HepG2 (cell line): ENCODE results near the gene RAB34. TPM values are rescaled to one million over a fixed set of nuclear protein-coding genes. Genes with fewer than 3 reads are reported as not detected.
A peak's percentile ranks its signal among the peaks of the same experiment; 100 is the strongest.

Source experiments
- ARNT ChIP-seq: fragments of 450-650 bp; IDR thresholded peaks from 2 replicates; pipeline ENCODE4 v1.6.1; 2017
- E2F5 ChIP-seq: sonication (generic); formaldehyde crosslinking; conservative IDR thresholded peaks from 2 replicates; pipeline ENCODE4 v1.4.0; 2020; ENCODE audit warnings: missing genetic modification reagents
- ERF ChIP-seq: IDR thresholded peaks from 2 replicates; pipeline ENCODE4 v1.6.1; 2018; ENCODE audit warnings: missing biosample characterization, missing genetic modification reagents
- ETS1 ChIP-seq: sonication (generic); formaldehyde crosslinking; IDR thresholded peaks from 2 replicates; pipeline ENCODE4 v1.4.0; 2020; ENCODE audit warnings: missing genetic modification reagents
- FOXM1 ChIP-seq: sonication (generic); formaldehyde crosslinking; IDR thresholded peaks from 2 replicates; pipeline ENCODE4 v1.5.0; 2020; ENCODE audit warnings: missing genetic modification reagents
- GLI4 ChIP-seq: sonication (generic); formaldehyde crosslinking; IDR thresholded peaks from 2 replicates; pipeline ENCODE4 v1.5.1; 2020; ENCODE audit warnings: missing genetic modification reagents, mild to moderate bottlenecking, moderate library complexity, borderline replicate concordance
- HNF4G ChIP-seq, 2 experiments: sonication (generic) in 1 of 2; formaldehyde crosslinking in 1 of 2; IDR thresholded peaks; 2 replicates each; pipeline versions ENCODE4 v1.4.0 to v1.6.1; 2011 to 2020; ENCODE audit warnings: borderline replicate concordance in 2 of 2, low read depth in 2 of 2, mild to moderate bottlenecking in 2 of 2, low read length in 1 of 2, missing genetic modification reagents in 1 of 2, moderate library complexity in 1 of 2
- NCOR1 ChIP-seq: fragments of 200-600 bp; sonication (generic); IDR thresholded peaks from 2 replicates; pipeline ENCODE4 v1.7.0; 2017; ENCODE audit warnings: antibody characterized with exemption, low read length, borderline replicate concordance
- PHB2 ChIP-seq: fragments of 450-650 bp; IDR thresholded peaks from 2 replicates; pipeline ENCODE4 v1.6.1; 2018; ENCODE audit not compliant: partially characterized antibody
- SALL1 ChIP-seq: sonication (generic); formaldehyde crosslinking; IDR thresholded peaks from 2 replicates; pipeline ENCODE4 v1.8.0; 2022; ENCODE audit warnings: mild to moderate bottlenecking, missing genetic modification reagents
- SATB2 ChIP-seq: sonication (generic); formaldehyde crosslinking; IDR thresholded peaks from 2 replicates; pipeline ENCODE4 v1.5.0; 2020; ENCODE audit warnings: missing genetic modification reagents
- TGIF2 ChIP-seq: IDR thresholded peaks from 2 replicates; pipeline ENCODE4 v1.6.1; 2016; ENCODE audit warnings: control low read depth, missing compliant biosample characterization
- ZFP62 ChIP-seq: sonication (generic); formaldehyde crosslinking; IDR thresholded peaks from 2 replicates; pipeline ENCODE4 v1.4.0; 2020; ENCODE audit warnings: missing genetic modification reagents
- ZIK1 ChIP-seq: sonication (generic); formaldehyde crosslinking; IDR thresholded peaks from 2 replicates; pipeline ENCODE4 v1.5.0; 2020; ENCODE audit warnings: mild to moderate bottlenecking, low read depth, missing genetic modification reagents, borderline replicate concordance
- ZNF543 ChIP-seq: sonication (generic); formaldehyde crosslinking; IDR thresholded peaks from 2 replicates; pipeline ENCODE4 v1.4.0; 2020; ENCODE audit warnings: mild to moderate bottlenecking, missing genetic modification reagents
- ZNF576 ChIP-seq: sonication (generic); formaldehyde crosslinking; IDR thresholded peaks from 2 replicates; pipeline ENCODE4 v1.4.0; 2020; ENCODE audit warnings: mild to moderate bottlenecking, missing genetic modification reagents
- ZNF775 ChIP-seq: sonication (generic); formaldehyde crosslinking; IDR thresholded peaks from 2 replicates; pipeline ENCODE4 v1.4.0; 2020; ENCODE audit warnings: missing genetic modification reagents, mild to moderate bottlenecking, moderate library complexity, borderline replicate concordance
- polyA plus RNA-seq, 8 experiments: library from polyadenylated mRNA; depleted of rRNA in 3 of 8; stranded (reverse) in 7 of 8; unstranded in 1 of 8; fragments of >200 nt; fragmentation: Illumina TruSeq in 4 of 8; extraction: Trizol in 4 of 8; gene quantifications; 2 replicates each; pipeline versions ENCODE4 v1.2.1 to v1.2.3, GENCODE V29; 2011 to 2016; ENCODE audit warnings: low read depth in 4 of 8, missing spikeins in 1 of 8, mixed read lengths in 1 of 8; ENCODE audit not compliant: insufficient read depth in 1 of 8
- total RNA-seq, 5 experiments: library from RNA; depleted of rRNA; stranded (reverse); fragments of >200 nt; fragmentation: Illumina TruSeq; extraction: Trizol; gene quantifications; 2 replicates each; pipeline ENCODE4 v1.2.3, GENCODE V29; 2016; ENCODE audit warnings: low read depth in 1 of 5
- TF ChIP-seq, protein P1 (sequence below): sonication (generic); formaldehyde crosslinking; conservative IDR thresholded peaks from 2 replicates; pipeline ENCODE4 v1.4.0; 2020; ENCODE audit warnings: mild to moderate bottlenecking, missing genetic modification reagents, moderate library complexity
- TF ChIP-seq, protein P2 (sequence below), 2 experiments: sonication (generic) in 1 of 2; formaldehyde crosslinking in 1 of 2; IDR thresholded peaks; 2 replicates each; pipeline versions ENCODE4 v1.4.0 to v1.6.1; 2018 to 2020; ENCODE audit warnings: missing genetic modification reagents in 2 of 2, borderline replicate concordance in 1 of 2, low read depth in 1 of 2, mild to moderate bottlenecking in 1 of 2, missing biosample characterization in 1 of 2

RAB34 gene
- total and polyA plus RNA-seq, 2 of the 13 experiments (the other 11 are each of a cell fraction or from before 2014, with no cell fraction given): 0.49 TPM; not detected in 1

GRCh38 chr17:28744972-28745785, 27.5 kb upstream of the RAB34 start (continued):
- TF ChIP-seq ERF: 0 out of 2 replicates have a peak, but pooled peaks have one; percentile 18
- TF ChIP-seq PHB2: no peak
- no peak for TF ChIP-seq FOXM1
- TF ChIP-seq, protein P1, sequence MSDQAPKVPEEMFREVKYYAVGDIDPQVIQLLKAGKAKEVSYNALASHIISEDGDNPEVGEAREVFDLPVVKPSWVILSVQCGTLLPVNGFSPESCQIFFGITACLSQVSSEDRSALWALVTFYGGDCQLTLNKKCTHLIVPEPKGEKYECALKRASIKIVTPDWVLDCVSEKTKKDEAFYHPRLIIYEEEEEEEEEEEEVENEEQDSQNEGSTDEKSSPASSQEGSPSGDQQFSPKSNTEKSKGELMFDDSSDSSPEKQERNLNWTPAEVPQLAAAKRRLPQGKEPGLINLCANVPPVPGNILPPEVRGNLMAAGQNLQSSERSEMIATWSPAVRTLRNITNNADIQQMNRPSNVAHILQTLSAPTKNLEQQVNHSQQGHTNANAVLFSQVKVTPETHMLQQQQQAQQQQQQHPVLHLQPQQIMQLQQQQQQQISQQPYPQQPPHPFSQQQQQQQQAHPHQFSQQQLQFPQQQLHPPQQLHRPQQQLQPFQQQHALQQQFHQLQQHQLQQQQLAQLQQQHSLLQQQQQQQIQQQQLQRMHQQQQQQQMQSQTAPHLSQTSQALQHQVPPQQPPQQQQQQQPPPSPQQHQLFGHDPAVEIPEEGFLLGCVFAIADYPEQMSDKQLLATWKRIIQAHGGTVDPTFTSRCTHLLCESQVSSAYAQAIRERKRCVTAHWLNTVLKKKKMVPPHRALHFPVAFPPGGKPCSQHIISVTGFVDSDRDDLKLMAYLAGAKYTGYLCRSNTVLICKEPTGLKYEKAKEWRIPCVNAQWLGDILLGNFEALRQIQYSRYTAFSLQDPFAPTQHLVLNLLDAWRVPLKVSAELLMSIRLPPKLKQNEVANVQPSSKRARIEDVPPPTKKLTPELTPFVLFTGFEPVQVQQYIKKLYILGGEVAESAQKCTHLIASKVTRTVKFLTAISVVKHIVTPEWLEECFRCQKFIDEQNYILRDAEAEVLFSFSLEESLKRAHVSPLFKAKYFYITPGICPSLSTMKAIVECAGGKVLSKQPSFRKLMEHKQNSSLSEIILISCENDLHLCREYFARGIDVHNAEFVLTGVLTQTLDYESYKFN: peak; percentile 40; the same call in 1 of the 2 replicates
- TF ChIP-seq ARNT: no peak
- no peak for TF ChIP-seq ZIK1 (CRISPR knock-in tag)
- TF ChIP-seq ETS1 (CRISPR knock-in tag): no peak
- TF ChIP-seq SALL1: no peak; the same call in 1 of the 2 replicates
- TF ChIP-seq ZFP62 (CRISPR knock-in tag): no peak
- TF ChIP-seq TGIF2 (CRISPR knock-in tag): no peak; the same call in 1 of the 2 replicates
- TF ChIP-seq SATB2 (CRISPR knock-in tag): no peak
- no peak for TF ChIP-seq ZNF775 (CRISPR knock-in tag)
- TF ChIP-seq HNF4G (IDR thresholded peaks at IDR 0.05; ENCODE audit: borderline replicate concordance, low read depth, low read length): no peak
- no peak for TF ChIP-seq HNF4G (CRISPR knock-in tag; IDR thresholded peaks at IDR 0.05; ENCODE audit: borderline replicate concordance, low read depth)
- TF ChIP-seq GLI4 (CRISPR knock-in tag): no peak
- TF ChIP-seq, protein P2, sequence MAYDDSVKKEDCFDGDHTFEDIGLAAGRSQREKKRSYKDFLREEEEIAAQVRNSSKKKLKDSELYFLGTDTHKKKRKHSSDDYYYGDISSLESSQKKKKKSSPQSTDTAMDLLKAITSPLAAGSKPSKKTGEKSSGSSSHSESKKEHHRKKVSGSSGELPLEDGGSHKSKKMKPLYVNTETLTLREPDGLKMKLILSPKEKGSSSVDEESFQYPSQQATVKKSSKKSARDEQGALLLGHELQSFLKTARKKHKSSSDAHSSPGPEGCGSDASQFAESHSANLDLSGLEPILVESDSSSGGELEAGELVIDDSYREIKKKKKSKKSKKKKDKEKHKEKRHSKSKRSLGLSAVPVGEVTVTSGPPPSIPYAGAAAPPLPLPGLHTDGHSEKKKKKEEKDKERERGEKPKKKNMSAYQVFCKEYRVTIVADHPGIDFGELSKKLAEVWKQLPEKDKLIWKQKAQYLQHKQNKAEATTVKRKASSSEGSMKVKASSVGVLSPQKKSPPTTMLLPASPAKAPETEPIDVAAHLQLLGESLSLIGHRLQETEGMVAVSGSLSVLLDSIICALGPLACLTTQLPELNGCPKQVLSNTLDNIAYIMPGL (CRISPR knock-in tag; IDR thresholded peaks at IDR 0.05; ENCODE audit: borderline replicate concordance in 1 of 2, low read depth in 1 of 2): peak; percentile 65 to 70
- TF ChIP-seq ZNF576 (CRISPR knock-in tag): no peak
- TF ChIP-seq NCOR1: no peak
- peak; percentile 43; the same call in 1 of the 2 replicates for TF ChIP-seq ZNF543 (CRISPR knock-in tag)
- no peak for TF ChIP-seq E2F5 (CRISPR knock-in tag)
